Fibroblast of lung (primary cell): ENCODE measurements around the gene PKD2L1. TPM values are rescaled to one million over a fixed set of nuclear protein-coding genes. Genes with fewer than 3 reads are reported as not detected.

Experiments used
- DNase-seq, 2 donors: peaks; one replicate each; pipeline versions ENCODE4 v3.0.0 to v3.0.0-alpha.2; 2010; ENCODE audit warnings: low read depth in 2 of 2
- H2AFZ ChIP-seq: 2 replicates; pipeline ENCODE4 v1.5.1; 2012; ENCODE audit warnings: low read length, control low read depth, inconsistent platforms
- H3K27ac ChIP-seq: 2 replicates; pipeline ENCODE4 v1.5.1; 2011; ENCODE audit warnings: low read length, control low read depth; ENCODE audit not compliant: insufficient read depth
- H3K27me3 ChIP-seq: 2 replicates; pipeline ENCODE4 v1.5.1; 2011; ENCODE audit warnings: mild to moderate bottlenecking, low read length; ENCODE audit not compliant: control insufficient read depth, insufficient read depth
- H3K36me3 ChIP-seq: 2 replicates; pipeline ENCODE4 v1.5.1; 2011; ENCODE audit warnings: low read length; ENCODE audit not compliant: control insufficient read depth, insufficient read depth
- H3K4me1 ChIP-seq: 2 replicates; pipeline ENCODE4 v1.5.1; 2011; ENCODE audit warnings: low read length; ENCODE audit not compliant: control insufficient read depth, insufficient read depth; ENCODE audit errors: extremely low read depth
- H3K4me2 ChIP-seq: 2 replicates; pipeline ENCODE4 v1.5.1; 2011; ENCODE audit warnings: low read length, control low read depth; ENCODE audit not compliant: insufficient read depth; ENCODE audit errors: extremely low read depth
- H3K4me3 ChIP-seq, 4 experiments: fragments of 200-600 bp in 1 of 4; sonication (generic) in 1 of 4; replicated peaks in 1 of 4; 2 replicates each; pipeline ENCODE4 v1.5.1; 2011 to 2016; ENCODE audit warnings: low read length in 4 of 4, low read depth in 3 of 4, mild to moderate bottlenecking in 3 of 4, control low read depth in 2 of 4, inconsistent platforms in 1 of 4, mixed read lengths in 1 of 4; ENCODE audit not compliant: insufficient read depth in 1 of 4; ENCODE audit errors: control extremely low read depth in 1 of 4
- H3K79me2 ChIP-seq: 2 replicates; pipeline ENCODE4 v1.5.1; 2012; ENCODE audit warnings: mild to moderate bottlenecking, low read length, inconsistent platforms; ENCODE audit not compliant: control insufficient read depth, insufficient read depth
- H3K9ac ChIP-seq: 2 replicates; pipeline ENCODE4 v1.5.1; 2011; ENCODE audit warnings: mild to moderate bottlenecking, low read length, control low read depth; ENCODE audit not compliant: insufficient read depth
- H3K9me3 ChIP-seq: 2 replicates; pipeline ENCODE4 v1.5.1; 2012; ENCODE audit warnings: low read depth, low read length; ENCODE audit not compliant: control insufficient read depth, insufficient read depth
- H4K20me1 ChIP-seq: 2 replicates; pipeline ENCODE4 v1.5.1; 2011; ENCODE audit warnings: low read length; ENCODE audit not compliant: control insufficient read depth, insufficient read depth; ENCODE audit errors: extremely low read depth
- CTCF ChIP-seq, 2 donors: IDR thresholded peaks in 1 of 2; conservative IDR thresholded peaks in 1 of 2; 1 replicate in 1 of 2; 2 replicates in 1 of 2; pipeline ENCODE4 v1.5.1; 2011 to 2012; ENCODE audit warnings: low read length in 2 of 2, control low read depth in 1 of 2, inconsistent platforms in 1 of 2, low read depth in 1 of 2, mild to moderate bottlenecking in 1 of 2
- EZH2 ChIP-seq: IDR thresholded peaks from 2 replicates; pipeline ENCODE4 v1.5.1; 2012; ENCODE audit warnings: low read length, control low read depth, mild to moderate bottlenecking; ENCODE audit errors: missing control alignments
- polyA plus RNA-seq, 2 donors: library from polyadenylated mRNA; depleted of rRNA in 1 of 2; stranded (reverse) in 1 of 2; unstranded in 1 of 2; fragments of >200 nt; gene quantifications; 2 replicates each; pipeline ENCODE4 v1.2.1, GENCODE V29; 2011 to 2012; ENCODE audit warnings: missing spikeins in 1 of 2
- total RNA-seq: library from RNA; depleted of rRNA; stranded (reverse); fragments of >200 nt; gene quantifications from 2 replicates; pipeline ENCODE4 v1.2.1, GENCODE V29; 2014

The PKD2L1 gene
- total and polyA plus RNA-seq, 2 donors (not counting 1 experiment from before 2014, with no cell fraction given): not detected

GRCh38 chr10:100347568-100348195 is 17.7 kb upstream of the PKD2L1 start:
- Histone ChIP-seq H3K4me2 (peak overlapping the region; percentile 70), H4K20me1 (peaks cover 4% of the 10 kb centered on the region), H3K27me3 (no peaks in the 10 kb centered on the region), H3K27ac (peak overlapping the region; percentile 57), H3K79me2 (peaks cover 54% of the 10 kb centered on the region), H3K9ac (peak overlapping the region; percentile 57), H3K36me3 (peaks cover 16% of the 10 kb centered on the region), H3K4me1 (peaks cover 14% of the 10 kb centered on the region), H3K9me3 (no peaks in the 10 kb centered on the region), H2AFZ (no peak overlapping the region), H3K4me3 (peak overlapping the region; percentile 59 to 96 (median 82))
- TF ChIP-seq EZH2 (no peak), CTCF (conservative IDR thresholded peaks at IDR 0.05 in 1 of 2, IDR thresholded peaks at IDR 0.05 in 1 of 2; ENCODE audit: low read depth in 1 of 2, low read length in 2 of 2) (no peak)
- peak; percentile 18 to 21 for DNase-seq

- Histone ChIP-seq H3K4me2 (peak within 1 kb of the TSS; percentile 89), H3K79me2 (peaks cover 49% of the 10 kb centered on the region), H2AFZ (no peak within 1 kb of the TSS), H3K4me1 (peaks cover 12% of the 10 kb centered on the region), H3K27me3 (no peaks in the 10 kb centered on the region), H3K9ac (peak within 1 kb of the TSS; percentile 60), H3K4me3 (peak within 1 kb of the TSS; percentile 59 to 96 (median 82)), H3K27ac (peak within 1 kb of the TSS; percentile 57), H4K20me1 (peaks cover 4% of the 10 kb centered on the region), H3K9me3 (no peaks in the 10 kb centered on the region), H3K36me3 (peaks cover 11% of the 10 kb centered on the region)
- TF ChIP-seq EZH2: no peak
- TF ChIP-seq CTCF (conservative IDR thresholded peaks at IDR 0.05 in 1 of 2, IDR thresholded peaks at IDR 0.05 in 1 of 2; ENCODE audit: low read depth in 1 of 2, low read length in 2 of 2): no peak
- DNase-seq: peak; percentile 94 to 95
These were observed 16.9 kb upstream of the PKD2L1 start, which contains the start of gene SCD for GRCh38 chr10:100346765-100347567. TSS of gene SCD (plus strand) at chr10:100347233. CDS start at chr10:100347505, 272 bp downstream.

- Histone ChIP-seq H3K4me2 (peak overlapping the region; percentile 89), H3K9ac (peak overlapping the region; percentile 60), H3K27ac (peak overlapping the region; percentile 52), H3K4me1 (peaks cover 12% of the 10 kb centered on the region), H4K20me1 (peaks cover 4% of the 10 kb centered on the region), H3K79me2 (peaks cover 44% of the 10 kb centered on the region), H3K27me3 (no peaks in the 10 kb centered on the region), H2AFZ (no peak overlapping the region), H3K9me3 (no peaks in the 10 kb centered on the region), H3K36me3 (peaks cover 11% of the 10 kb centered on the region), H3K4me3 (peak overlapping the region; percentile 59 to 96 (median 82))
- DNase-seq: peak; percentile 77 to 85
- TF ChIP-seq EZH2: no peak
- no peak for TF ChIP-seq CTCF (conservative IDR thresholded peaks at IDR 0.05 in 1 of 2, IDR thresholded peaks at IDR 0.05 in 1 of 2; ENCODE audit: low read depth in 1 of 2, low read length in 2 of 2)
These were observed 16.3 kb upstream of the PKD2L1 start for GRCh38 chr10:100346351-100346764.
